ENCODE measurements around the gene PFKP. TPM values are rescaled to one million over a fixed set of nuclear protein-coding genes. Genes with fewer than 3 reads are reported as not detected.

Gene PFKP
- total RNA-seq, 4 donors from 2014 or later = 22.9 to 74.5 (median 43.8) TPM

- H3K4me1 ChIP-seq = peaks cover 3 to 10% of the 10 kb centered on the region in 2 donors
These were observed 28.8 kb downstream of the PFKP start for GRCh38 chr10:3096149-3096548.

GRCh38 chr10:3097160-3097559, 29.8 kb downstream of the PFKP start:
- H3K4me1 ChIP-seq = peaks cover 3 to 10% of the 10 kb centered on the region in 2 donors
- H3K27me3 ChIP-seq = no peaks in the 10 kb centered on the region
- H3K4me3 ChIP-seq = no peak overlapping the region
- intact Hi-C loops (cut with DNase I; ENCODE audit: low total_unique reads) = no loop called here
- no peak overlapping the region for H3K27ac ChIP-seq
- H3K9me3 ChIP-seq = no peaks in the 10 kb centered on the region
- no peak for DNase-seq
- TF ChIP-seq POLR2A (IDR thresholded peaks at IDR 0.05) (no peak), CTCF (IDR thresholded peaks at IDR 0.05) (no peak)
- H3K36me3 ChIP-seq = no peaks in the 10 kb centered on the region

More at GRCh38 chr10:3096149-3096548, 28.8 kb downstream of the PFKP start:
- intact Hi-C loops (cut with DNase I; ENCODE audit: low total_unique reads) = no loop called here
- H3K27ac ChIP-seq = peak overlapping the region; percentile 83 to 95
- no peak for DNase-seq
- H3K27me3 ChIP-seq = no peaks in the 10 kb centered on the region
- H3K36me3 ChIP-seq = no peaks in the 10 kb centered on the region
- TF ChIP-seq POLR2A (IDR thresholded peaks at IDR 0.05) (no peak), CTCF (IDR thresholded peaks at IDR 0.05) (no peak)
- no peaks in the 10 kb centered on the region for H3K9me3 ChIP-seq
- no peak overlapping the region for H3K4me3 ChIP-seq

- Histone ChIP-seq H3K27ac (no peak overlapping the region), H3K4me1 (peaks cover 3 to 10% of the 10 kb centered on the region in 2 donors)
These were observed 31.3 kb downstream of the PFKP start for GRCh38 chr10:3098689-3099088.

GRCh38 chr10:3099291-3100092, 32.1 kb downstream of the PFKP start:
- H3K4me1 ChIP-seq = peaks cover 3 to 6% of the 10 kb centered on the region in 2 donors
- H3K9me3 ChIP-seq = no peaks in the 10 kb centered on the region
- DNase-seq = no peak
- TF ChIP-seq POLR2A (IDR thresholded peaks at IDR 0.05) (no peak), CTCF (IDR thresholded peaks at IDR 0.05) (no peak)
- no peak overlapping the region for H3K27ac ChIP-seq
- H3K27me3 ChIP-seq = no peaks in the 10 kb centered on the region
- H3K4me3 ChIP-seq = no peak overlapping the region
- H3K36me3 ChIP-seq = no peaks in the 10 kb centered on the region
- intact Hi-C loops (cut with DNase I; ENCODE audit: low total_unique reads) = no loop called here

More at GRCh38 chr10:3098689-3099088, 31.3 kb downstream of the PFKP start:
- no peak for TF ChIP-seq POLR2A (IDR thresholded peaks at IDR 0.05)
- TF ChIP-seq CTCF (IDR thresholded peaks at IDR 0.05) = no peak
- no peak for DNase-seq
- no peaks in the 10 kb centered on the region for H3K9me3 ChIP-seq
- intact Hi-C loops (cut with DNase I; ENCODE audit: low total_unique reads) = no loop called here
- H3K27me3 ChIP-seq = no peaks in the 10 kb centered on the region
- H3K36me3 ChIP-seq = no peaks in the 10 kb centered on the region
- H3K4me3 ChIP-seq = no peak overlapping the region

GRCh38 chr10:3100093-3100792, 32.9 kb downstream of the PFKP start:
- Histone ChIP-seq H3K36me3 (no peaks in the 10 kb centered on the region), H3K27ac (no peak overlapping the region), H3K9me3 (no peaks in the 10 kb centered on the region), H3K4me3 (no peak overlapping the region), H3K27me3 (no peaks in the 10 kb centered on the region), H3K4me1 (peaks cover 3 to 6% of the 10 kb centered on the region in 2 donors)
- TF ChIP-seq POLR2A (IDR thresholded peaks at IDR 0.05) (no peak), CTCF (IDR thresholded peaks at IDR 0.05) (no peak)
- intact Hi-C loops (cut with DNase I; ENCODE audit: low total_unique reads) = no loop called here
- DNase-seq = no peak
